ENCODE data around the gene LEP. TPM values are rescaled to one million over a fixed set of nuclear protein-coding genes. Genes with fewer than 3 reads are reported as not detected.

The LEP gene
- total RNA-seq, 1 experiment from 2014 or later, result not detected

- H3K9me3 Mint-ChIP-seq, result peaks cover 25% of the 10 kb centered on the region in 2 experiments
- Histone ChIP-seq H2BK15ac (ENCODE audit: low read depth, low read length) (no peak overlapping the region), H2AK5ac (ENCODE audit: insufficient read length, low read length) (no peak overlapping the region), H3K4me2 (ENCODE audit: insufficient read depth, insufficient read length, low read length) (no peak overlapping the region), H3K79me2 (ENCODE audit: insufficient read depth, low read length) (no peaks in the 10 kb centered on the region), H2BK5ac (ENCODE audit: insufficient read length, low read length) (no peak overlapping the region), H4K5ac (ENCODE audit: insufficient read length, low read depth, low read length) (no peak overlapping the region), H2BK12ac (ENCODE audit: insufficient read length, low read depth, low read length) (no peak overlapping the region), H2AFZ (ENCODE audit: low read length) (no peak overlapping the region), H3K18ac (ENCODE audit: insufficient read length, low read depth, low read length) (no peak overlapping the region), H3K9ac (ENCODE audit: extremely low read depth, insufficient read length, low read length) (no peak overlapping the region), H3K9me3 (ENCODE audit: control insufficient read depth, low read depth, low read length) (no peaks in the 10 kb centered on the region), H3K23ac (ENCODE audit: insufficient read length, low read depth, low read length) (no peak overlapping the region), H4K8ac (replicated peaks; ENCODE audit: insufficient read length, low read depth, low read length) (no peak overlapping the region), H3K27ac (ENCODE audit: insufficient read length, low read depth, low read length) (no peak overlapping the region), H2BK120ac (ENCODE audit: low read depth, low read length, poor library complexity, severe bottlenecking) (no peak overlapping the region), H3K23me2 (ENCODE audit: insufficient read length, low read depth, low read length, poor library complexity, severe bottlenecking) (no peaks in the 10 kb centered on the region), H3K14ac (ENCODE audit: insufficient read depth, low read length) (no peak overlapping the region), H3K4me1 (ENCODE audit: insufficient read depth, low read length) (no peaks in the 10 kb centered on the region), H3K4ac (ENCODE audit: low read depth, low read length) (no peak overlapping the region), H4K20me1 (ENCODE audit: control insufficient read depth, insufficient read depth, insufficient read length) (no peaks in the 10 kb centered on the region), H2BK20ac (ENCODE audit: low read depth, low read length, poor library complexity, severe bottlenecking) (no peak overlapping the region), H3K56ac (ENCODE audit: insufficient read length, low read depth, low read length) (no peak overlapping the region), H3T11ph (ENCODE audit: low read length) (no peak overlapping the region), H4K91ac (ENCODE audit: insufficient read length, low read depth, low read length) (no peak overlapping the region), H3K27me3 (ENCODE audit: insufficient read depth, low read length) (no peaks in the 10 kb centered on the region), H3K79me1 (ENCODE audit: insufficient read depth, low read depth, low read length, poor library complexity, severe bottlenecking) (no peaks in the 10 kb centered on the region)
- TF ChIP-seq, protein P1, sequence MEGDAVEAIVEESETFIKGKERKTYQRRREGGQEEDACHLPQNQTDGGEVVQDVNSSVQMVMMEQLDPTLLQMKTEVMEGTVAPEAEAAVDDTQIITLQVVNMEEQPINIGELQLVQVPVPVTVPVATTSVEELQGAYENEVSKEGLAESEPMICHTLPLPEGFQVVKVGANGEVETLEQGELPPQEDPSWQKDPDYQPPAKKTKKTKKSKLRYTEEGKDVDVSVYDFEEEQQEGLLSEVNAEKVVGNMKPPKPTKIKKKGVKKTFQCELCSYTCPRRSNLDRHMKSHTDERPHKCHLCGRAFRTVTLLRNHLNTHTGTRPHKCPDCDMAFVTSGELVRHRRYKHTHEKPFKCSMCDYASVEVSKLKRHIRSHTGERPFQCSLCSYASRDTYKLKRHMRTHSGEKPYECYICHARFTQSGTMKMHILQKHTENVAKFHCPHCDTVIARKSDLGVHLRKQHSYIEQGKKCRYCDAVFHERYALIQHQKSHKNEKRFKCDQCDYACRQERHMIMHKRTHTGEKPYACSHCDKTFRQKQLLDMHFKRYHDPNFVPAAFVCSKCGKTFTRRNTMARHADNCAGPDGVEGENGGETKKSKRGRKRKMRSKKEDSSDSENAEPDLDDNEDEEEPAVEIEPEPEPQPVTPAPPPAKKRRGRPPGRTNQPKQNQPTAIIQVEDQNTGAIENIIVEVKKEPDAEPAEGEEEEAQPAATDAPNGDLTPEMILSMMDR (conservative IDR thresholded peaks at IDR 0.05), result no peak
- peaks cover 12 to 14% of the 10 kb centered on the region in 2 experiments for H3K4me1 Mint-ChIP-seq
- peaks cover 17% of the 10 kb centered on the region for H3K27me3 Mint-ChIP-seq (ENCODE audit: low read depth)
- H3K4me3 Mint-ChIP-seq, result no peak overlapping the region
- DNase-seq, result no peak
- no peak overlapping the region for H3K27ac Mint-ChIP-seq
- H3K36me3 Mint-ChIP-seq (ENCODE audit: insufficient read depth in 1 of 3, low read depth in 3 of 3), result peaks cover 9 to 24% (median 13%) of the 10 kb centered on the region in 3 experiments; a peak in 6 of 7 replicates
- no CpG with 5 or more reads among the region's 11 CpGs for WGBS (ENCODE audit: extremely low coverage, insufficient read length, low lambda C conversion rate)
These were observed 1.6 kb downstream of the LEP start for GRCh38 chr7:128242661-128243060.

Data from H9 (cell line).